Endothelial cell of umbilical vein (primary cell): ENCODE data around the gene MFAP1. TPM values are rescaled to one million over a fixed set of nuclear protein-coding genes. Genes with fewer than 3 reads are reported as not detected.

Experiments
- BruUV-seq: library from RNA; stranded (reverse); fragments of 400-500 nt; replicated peaks from 2 replicates; lab custom pipeline; 2021; lab: Mats Ljungman, UMichigan
- CTCF ChIA-PET: fragments of 300-600, 350-600 bp; sonication (Branson Sonifier 250); formaldehyde crosslinking; loops from one replicate; lab custom pipeline; 2021; ENCODE audit warnings: antibody characterized with exemption, inconsistent platforms; lab: Charles Lee
- POLR2A ChIA-PET: fragments of 300-600, 350-600 bp; sonication (Branson Sonifier 250); formaldehyde crosslinking; loops from one replicate; lab custom pipeline; 2021; ENCODE audit warnings: antibody characterized with exemption, inconsistent platforms; lab: Charles Lee
- DNase-seq: peaks from one replicate; pipeline ENCODE4 v3.0.0-alpha.2; 2011; ENCODE audit warnings: low read depth, low spot score
- FAIRE-seq: peaks from 2 replicates; lab custom pipeline; 2011; peaks lifted over from hg19 to GRCh38; lab: Jason Lieb, UNC
- H2AFZ ChIP-seq: 2 replicates; pipeline ENCODE4 v1.6.0; 2012; ENCODE audit warnings: low read depth, low read length, control low read depth, inconsistent platforms
- H3K27ac ChIP-seq: 2 replicates; pipeline ENCODE4 v1.5.1; 2011; ENCODE audit warnings: low read depth, mild to moderate bottlenecking, control low read depth, low read length, moderate library complexity; ENCODE audit not compliant: insufficient read depth
- H3K27me3 ChIP-seq, 2 experiments: 2 replicates each; pipeline versions ENCODE4 v1.6.0 to v1.6.1; 2011; ENCODE audit warnings: low read length in 2 of 2, mixed read lengths in 1 of 2; ENCODE audit not compliant: control insufficient read depth in 2 of 2, insufficient read depth in 2 of 2
- H3K36me3 ChIP-seq, 2 experiments: 2 replicates in 1 of 2; 3 replicates in 1 of 2; pipeline ENCODE4 v1.5.1; 2011; ENCODE audit warnings: low read length in 2 of 2, mild to moderate bottlenecking in 1 of 2, moderate library complexity in 1 of 2; ENCODE audit not compliant: control insufficient read depth in 2 of 2, insufficient read depth in 2 of 2; ENCODE audit errors: extremely low read depth in 1 of 2
- H3K4me1 ChIP-seq: 3 replicates; pipeline ENCODE4 v1.5.1; 2011; ENCODE audit warnings: mild to moderate bottlenecking, low read length; ENCODE audit not compliant: control insufficient read depth, insufficient read depth; ENCODE audit errors: extremely low read depth
- H3K4me2 ChIP-seq: 2 replicates; pipeline ENCODE4 v1.6.1; 2011; ENCODE audit warnings: low read length, control low read depth, mixed read lengths; ENCODE audit not compliant: insufficient read depth
- H3K4me3 ChIP-seq, 3 experiments: fragments of 200-600 bp in 1 of 3; sonication (generic), shearing (Covaris generic) in 1 of 3; replicated peaks in 1 of 3; 2 replicates each; pipeline ENCODE4 v1.5.1; 2011 to 2016; ENCODE audit warnings: control low read depth in 3 of 3, low read length in 3 of 3, mild to moderate bottlenecking in 2 of 3, inconsistent platforms in 1 of 3, low read depth in 1 of 3, moderate library complexity in 1 of 3; ENCODE audit not compliant: insufficient read depth in 1 of 3
- H3K79me2 ChIP-seq: 2 replicates; pipeline ENCODE4 v1.6.0; 2012; ENCODE audit warnings: low read length, inconsistent platforms; ENCODE audit not compliant: control insufficient read depth, insufficient read depth
- H3K9ac ChIP-seq: replicated peaks from 2 replicates; pipeline ENCODE3; 2011; ENCODE audit warnings: low read length, control low read depth; ENCODE audit not compliant: insufficient read depth; ENCODE audit errors: extremely low read depth
- H3K9me1 ChIP-seq: replicated peaks from 3 replicates; pipeline ENCODE4 v1.6.0; 2011; ENCODE audit warnings: mild to moderate bottlenecking, low read length; ENCODE audit not compliant: control insufficient read depth, insufficient read depth; ENCODE audit errors: extremely low read depth
- H3K9me3 ChIP-seq: replicated peaks from 2 replicates; pipeline ENCODE4 v1.5.1; 2012; ENCODE audit warnings: low read length, inconsistent platforms; ENCODE audit not compliant: control insufficient read depth, insufficient read depth
- H4K20me1 ChIP-seq: replicated peaks from 2 replicates; pipeline ENCODE3; 2011; ENCODE audit warnings: mild to moderate bottlenecking, low read length; ENCODE audit not compliant: control insufficient read depth, insufficient read depth; ENCODE audit errors: extremely low read depth
- EZH2 ChIP-seq: IDR thresholded peaks from 2 replicates; pipeline ENCODE4 v1.6.1; 2012; ENCODE audit warnings: borderline replicate concordance, low read depth, mild to moderate bottlenecking, moderate library complexity, low read length, inconsistent platforms; ENCODE audit not compliant: severe bottlenecking
- FOS ChIP-seq: IDR thresholded peaks from 2 replicates; pipeline ENCODE4 v1.6.1; 2011; ENCODE audit warnings: mild to moderate bottlenecking, low read length, moderate library complexity, borderline replicate concordance; ENCODE audit not compliant: insufficient read depth
- GATA2 ChIP-seq: IDR thresholded peaks from 2 replicates; pipeline ENCODE4 v1.7.0; 2011; ENCODE audit warnings: low read depth, mild to moderate bottlenecking, moderate library complexity, mixed read lengths, low read length; ENCODE audit not compliant: insufficient read length, insufficient read depth
- JUN ChIP-seq: IDR thresholded peaks from 2 replicates; pipeline ENCODE4 v1.6.1; 2011; ENCODE audit warnings: borderline replicate concordance, low read depth; ENCODE audit not compliant: insufficient read length, insufficient read depth
- MYC ChIP-seq: IDR thresholded peaks from one replicate; pipeline ENCODE4 v1.6.1; 2011; ENCODE audit warnings: mild to moderate bottlenecking, low read depth, low read length
- POLR2A ChIP-seq: IDR thresholded peaks from 2 replicates; pipeline ENCODE4 v1.6.1; 2012; ENCODE audit warnings: low read depth, mild to moderate bottlenecking, control low read depth, low read length
- POLR2AphosphoS5 ChIP-seq: IDR thresholded peaks from 2 replicates; pipeline ENCODE4 v1.6.1; 2012; ENCODE audit warnings: low read depth, mild to moderate bottlenecking, control low read depth, low read length, moderate library complexity; ENCODE audit not compliant: insufficient read depth
- dilution Hi-C: fragments of 300-500 bp; cut with MboI; formaldehyde crosslinking; loops from one replicate; pipeline ENCODE4 v1.15.0; 2019; ENCODE audit warnings: low sequenced_read_pairs; ENCODE audit not compliant: extremely low pct_ligation_motif_present
- intact Hi-C: fragments of 100-400 bp; cut with micrococcal nuclease; formaldehyde crosslinking; loops from one replicate; pipeline ENCODE4 v1.10.0; 2022
- polyA plus RNA-seq, 4 experiments: library from polyadenylated mRNA; depleted of rRNA in 3 of 4; stranded (reverse) in 3 of 4; unstranded in 1 of 4; fragments of >200 nt; gene quantifications; 2 replicates each; pipeline versions ENCODE4 v1.2.1 to v1.2.3, GENCODE V29; 2011 to 2012; ENCODE audit warnings: missing spikeins in 1 of 4
- total RNA-seq: library from RNA; stranded (reverse); gene quantifications from 2 replicates; pipeline ENCODE4 v1.2.3, GENCODE V29; 2021
- TF ChIP-seq, protein P1 (sequence below), 2 donors: IDR thresholded peaks; 1 replicate in 1 of 2; 2 replicates in 1 of 2; pipeline ENCODE4 v1.5.1; 2011; ENCODE audit warnings: low read length in 2 of 2, mild to moderate bottlenecking in 2 of 2, moderate library complexity in 2 of 2, control low read depth in 1 of 2, inconsistent platforms in 1 of 2, low read depth in 1 of 2; ENCODE audit not compliant: insufficient read depth in 1 of 2; ENCODE audit errors: extremely low read depth in 1 of 2
- TF ChIP-seq, protein P2 (sequence below): IDR thresholded peaks from 2 replicates; pipeline ENCODE4 v1.6.1; 2011; ENCODE audit not compliant: insufficient read depth, insufficient read length

MFAP1 gene
- total and polyA plus RNA-seq, 2 donors (not counting 3 experiments of a cell fraction or from before 2014, with no cell fraction given): 12.9 to 30.5 TPM

DNA sequence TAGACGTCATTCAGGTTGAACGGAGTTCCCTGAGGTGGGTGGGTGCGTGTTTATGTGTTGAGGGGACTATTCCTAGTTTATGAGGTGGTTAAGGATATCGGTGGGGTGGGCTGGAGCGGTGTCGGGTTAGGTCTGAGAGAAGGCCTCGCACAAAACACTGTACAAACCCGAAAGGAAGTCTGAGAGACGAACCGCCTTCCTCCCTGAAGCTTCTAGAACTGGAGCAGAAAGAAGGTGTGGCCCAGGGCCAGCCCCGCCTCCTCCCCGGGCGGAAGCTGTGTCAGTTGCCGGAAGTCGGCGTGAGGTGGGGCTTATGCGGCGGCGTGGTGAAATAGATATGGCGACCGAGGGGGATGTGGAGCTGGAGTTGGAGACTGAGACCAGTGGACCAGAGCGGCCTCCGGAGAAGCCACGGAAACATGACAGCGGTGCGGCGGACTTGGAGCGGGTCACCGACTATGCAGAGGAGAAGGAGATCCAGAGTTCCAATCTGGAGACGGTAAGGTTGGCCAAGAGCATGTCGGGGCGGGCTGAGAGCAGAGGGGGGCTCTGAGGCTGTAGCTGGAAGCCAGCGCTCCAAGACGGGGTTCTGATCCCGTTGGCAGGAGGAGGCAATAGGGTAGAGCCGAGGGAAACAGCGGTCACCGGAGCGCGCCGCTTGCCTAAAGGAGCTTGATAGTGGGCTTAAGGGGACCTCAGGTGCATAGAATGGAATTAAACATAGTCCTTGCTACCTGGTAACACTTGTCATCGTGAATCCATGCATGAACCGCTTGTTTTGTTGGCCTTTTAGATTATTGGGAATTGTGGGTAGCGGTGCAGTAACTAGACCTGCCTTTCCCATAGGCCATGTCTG lies 24.0 kb downstream of the MFAP1 start, which contains the start of gene HYPK:
Gene HYPK (plus strand): TSS at position 314 of the 856 bp plus-strand sequence. CDS start 24 bp downstream, at position 338.
- peak; percentile 92 for DNase-seq
- Histone ChIP-seq H3K9me1 (no peaks in the 10 kb centered on the region), H2AFZ (peak within 1 kb of the TSS; percentile 64), H3K4me2 (peak within 1 kb of the TSS; percentile 77), H4K20me1 (no peaks in the 10 kb centered on the region), H3K9ac (peak within 1 kb of the TSS; percentile 73), H3K27me3 (no peaks in the 10 kb centered on the region), H3K9me3 (no peaks in the 10 kb centered on the region), H3K79me2 (peaks cover 12% of the 10 kb centered on the region), H3K36me3 (peaks cover 11 to 15% of the 10 kb centered on the region in 2 experiments), H3K4me3 (peak within 1 kb of the TSS; percentile 78 to 94 (median 83)), H3K27ac (peak within 1 kb of the TSS; percentile 45), H3K4me1 (peaks cover 10% of the 10 kb centered on the region)
- TF ChIP-seq JUN (no peak), FOS (peak; percentile 10), MYC (peak; percentile 27), GATA2 (no peak), POLR2A (peak; percentile 96), POLR2AphosphoS5 (peak; percentile 96), EZH2 (no peak)
- TF ChIP-seq, protein P1, sequence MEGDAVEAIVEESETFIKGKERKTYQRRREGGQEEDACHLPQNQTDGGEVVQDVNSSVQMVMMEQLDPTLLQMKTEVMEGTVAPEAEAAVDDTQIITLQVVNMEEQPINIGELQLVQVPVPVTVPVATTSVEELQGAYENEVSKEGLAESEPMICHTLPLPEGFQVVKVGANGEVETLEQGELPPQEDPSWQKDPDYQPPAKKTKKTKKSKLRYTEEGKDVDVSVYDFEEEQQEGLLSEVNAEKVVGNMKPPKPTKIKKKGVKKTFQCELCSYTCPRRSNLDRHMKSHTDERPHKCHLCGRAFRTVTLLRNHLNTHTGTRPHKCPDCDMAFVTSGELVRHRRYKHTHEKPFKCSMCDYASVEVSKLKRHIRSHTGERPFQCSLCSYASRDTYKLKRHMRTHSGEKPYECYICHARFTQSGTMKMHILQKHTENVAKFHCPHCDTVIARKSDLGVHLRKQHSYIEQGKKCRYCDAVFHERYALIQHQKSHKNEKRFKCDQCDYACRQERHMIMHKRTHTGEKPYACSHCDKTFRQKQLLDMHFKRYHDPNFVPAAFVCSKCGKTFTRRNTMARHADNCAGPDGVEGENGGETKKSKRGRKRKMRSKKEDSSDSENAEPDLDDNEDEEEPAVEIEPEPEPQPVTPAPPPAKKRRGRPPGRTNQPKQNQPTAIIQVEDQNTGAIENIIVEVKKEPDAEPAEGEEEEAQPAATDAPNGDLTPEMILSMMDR (IDR thresholded peaks at IDR 0.05; ENCODE audit: extremely low read depth in 1 of 2, insufficient read depth in 1 of 2, low read depth in 1 of 2, low read length in 2 of 2): no peak
- TF ChIP-seq, protein P2, sequence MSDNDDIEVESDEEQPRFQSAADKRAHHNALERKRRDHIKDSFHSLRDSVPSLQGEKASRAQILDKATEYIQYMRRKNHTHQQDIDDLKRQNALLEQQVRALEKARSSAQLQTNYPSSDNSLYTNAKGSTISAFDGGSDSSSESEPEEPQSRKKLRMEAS: peak; percentile 43
- FAIRE-seq: peak; percentile 97
- dilution Hi-C loops: no loop called here
- CTCF ChIA-PET: interaction anchor here (1.1 kb wide), 1 partner anchor 9 kb away, joined by 4 read pairs; no protein-coding TSS in a partner anchor
- POLR2A ChIA-PET: interaction anchor here (0.6 to 1.1 kb wide), 3 partner anchors 24 to 52 kb away, joined by 4 to 7 read pairs (median 4); partner anchors contain the start of genes ELL3 and MFAP1
- intact Hi-C loops: no loop called here
- TSS peak; percentile 33 for BruUV-seq
